CD4-positive, alpha-beta T cell treated with Interleukin-10 for 1 hour (primary cell): Measurements from ENCODE around the gene TATDN3.
"Not testable (repeated sequence)": the region's sequence is repeated elsewhere in the genome, so short reads cannot be mapped to it uniquely, and the experiment has no call there.

Experiments used
- DNase-seq: peaks from one replicate; pipeline ENCODE4 v3.0.0-alpha.2; 2020

Gene TATDN3

DNA sequence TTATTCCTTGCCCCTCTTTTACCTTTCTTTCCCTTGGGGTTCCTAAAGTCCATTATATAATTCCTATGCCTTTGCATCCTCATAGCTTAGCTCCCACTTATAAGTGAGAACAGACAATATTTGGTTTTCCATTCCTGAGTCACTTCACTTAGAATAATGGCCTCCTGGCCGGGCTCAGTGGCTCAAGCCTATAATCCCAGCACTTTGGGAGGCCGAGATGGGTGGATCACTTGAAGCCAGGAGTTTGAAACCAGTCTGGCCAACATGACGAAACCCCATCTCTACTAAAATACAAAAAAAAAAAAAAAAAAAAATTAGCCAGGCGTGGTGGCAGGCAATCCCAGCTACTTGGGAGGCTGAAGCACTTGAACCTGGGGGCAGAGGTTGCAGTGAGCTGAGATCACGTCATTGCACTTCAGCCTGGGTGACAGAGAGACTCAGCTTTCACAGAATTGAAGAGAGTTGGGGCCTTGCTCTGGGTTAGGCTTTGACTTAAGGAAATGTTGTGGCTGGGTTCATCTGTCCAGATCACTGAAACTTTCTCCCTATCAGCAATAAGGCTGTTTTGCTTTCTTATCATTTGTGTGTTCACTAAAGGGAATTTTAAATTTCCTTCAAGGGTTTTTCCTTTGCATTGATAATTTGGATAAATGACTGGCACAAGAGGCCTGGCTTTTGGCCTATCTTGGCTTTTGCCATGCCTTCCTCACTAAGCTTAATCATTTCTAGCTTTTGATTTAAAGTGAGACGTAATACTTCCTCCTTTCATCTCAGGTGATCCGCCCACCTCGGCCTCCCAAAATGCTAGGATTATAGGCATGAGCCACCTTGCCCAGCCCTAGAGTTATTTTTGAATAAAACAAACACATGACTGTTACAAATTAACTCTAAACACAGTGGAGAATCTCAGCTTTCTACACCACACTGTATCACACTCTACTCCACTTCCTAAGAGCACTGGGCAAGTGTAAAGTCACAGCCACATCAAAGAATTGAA is 41.8 kb downstream of the TATDN3 start:
- peak; percentile 3 for DNase-seq

- no peak for DNase-seq
Observed at GRCh38 chr1:212838145-212838544, 46.5 kb downstream of the TATDN3 start.

DNA sequence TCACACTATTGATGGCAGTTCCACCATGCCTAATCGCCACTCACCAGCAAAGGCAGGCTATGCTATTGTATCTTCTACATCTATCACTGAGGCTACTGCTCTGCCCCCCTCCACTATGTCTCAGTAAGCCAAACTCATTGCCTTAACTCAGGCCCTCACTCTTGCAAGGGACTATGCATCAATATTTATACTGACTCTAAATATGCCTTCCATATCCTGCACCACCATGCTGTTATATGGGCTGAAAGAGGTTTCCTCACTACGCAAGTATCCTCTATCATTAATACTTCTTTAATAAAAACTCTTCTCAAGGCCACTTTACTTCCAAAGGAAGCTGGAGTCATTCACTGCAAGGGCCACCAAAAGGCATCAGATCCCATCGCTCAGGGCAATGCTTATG is 52.8 kb downstream of the TATDN3 start:
- not testable (repeated sequence) for DNase-seq

DNA sequence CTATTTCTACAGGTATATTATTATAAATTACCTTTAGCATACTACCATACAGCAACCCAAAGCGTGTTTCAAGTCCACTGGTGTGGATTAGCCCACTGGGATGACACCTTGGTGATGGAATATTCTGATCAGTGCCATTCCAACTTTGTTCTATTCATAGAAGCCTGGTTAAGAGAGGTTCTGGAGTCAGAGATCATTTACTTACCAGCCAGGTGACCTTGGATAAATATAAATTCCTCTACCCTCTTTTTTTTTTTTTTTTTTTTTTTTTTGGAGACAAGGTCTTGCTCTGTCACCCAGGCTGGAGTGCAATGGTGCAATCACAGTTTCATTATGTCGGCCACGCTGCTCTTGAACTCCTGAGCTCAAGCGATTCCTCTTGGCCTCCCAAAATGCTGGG is 55.9 kb downstream of the TATDN3 start, which contains the start of gene SPATA45:
TSS of gene SPATA45 (minus strand) at position 101 of the 400 bp plus-strand sequence. CDS start 11,500 bp downstream, outside the sequence.
- DNase-seq: no peak

DNA sequence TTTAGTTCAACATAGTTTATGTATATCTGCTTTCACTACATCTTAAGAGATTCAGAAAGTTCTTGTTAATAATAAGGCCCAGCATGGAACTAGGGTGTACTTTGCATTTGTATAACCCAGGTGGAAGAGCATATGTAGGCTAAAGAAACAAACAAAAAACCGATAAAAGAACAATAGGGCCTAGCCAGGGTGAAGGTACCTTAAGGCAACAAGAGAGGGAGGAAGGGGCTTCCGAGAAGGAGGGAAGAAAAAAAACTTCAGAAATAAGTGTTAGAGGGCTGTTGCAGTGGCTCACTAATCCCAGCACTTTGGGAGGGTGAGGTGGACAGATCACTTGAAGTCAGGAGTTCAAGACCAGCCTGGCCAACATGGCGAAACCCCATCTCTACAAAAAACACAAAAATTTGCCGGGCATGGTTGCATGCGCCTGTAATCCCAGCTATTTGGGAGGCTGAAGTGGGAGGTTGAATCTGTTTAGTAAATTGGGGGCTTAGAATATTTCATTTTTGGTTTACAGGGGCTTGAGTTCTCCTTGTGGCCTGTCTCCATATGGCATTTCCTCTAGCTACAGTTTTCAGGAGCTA is 60.5 kb downstream of the TATDN3 start:
- DNase-seq: no peak

DNA sequence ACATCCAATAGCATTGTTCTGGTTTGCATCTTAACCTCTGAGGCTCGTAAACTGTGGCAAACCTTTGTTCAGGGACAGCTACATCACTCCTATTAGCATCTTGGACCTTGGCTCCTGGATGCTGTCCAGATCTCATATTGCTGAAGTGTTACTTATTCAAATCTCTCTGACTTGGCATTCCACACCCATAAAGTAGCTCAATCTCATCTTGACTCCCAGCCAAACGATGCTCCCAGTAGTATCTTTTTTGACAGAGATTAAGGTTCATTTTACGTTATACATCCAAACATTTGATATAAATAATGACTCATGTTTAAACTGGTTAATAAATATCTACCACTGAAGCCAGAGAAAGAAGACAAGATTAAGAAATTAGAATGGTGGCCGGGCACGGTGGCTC is 62.0 kb downstream of the TATDN3 start:
- no peak for DNase-seq

- no peak for DNase-seq
Observed at GRCh38 chr1:212856755-212857154, 65.1 kb downstream of the TATDN3 start.

- DNase-seq: peak; percentile 94
Observed at GRCh38 chr1:212857992-212858460, 66.3 kb downstream of the TATDN3 start, which contains the start of gene FLVCR1. Gene FLVCR1, plus strand, starts transcription at chr1:212858275. Its CDS starts 178 bp downstream, at chr1:212858453.

- DNase-seq: peak; percentile 26
Observed at GRCh38 chr1:212858461-212859265, 67.0 kb downstream of the TATDN3 start.

- DNase-seq: no peak
Observed at GRCh38 chr1:212860713-212861581, 69.3 kb downstream of the TATDN3 start.

GRCh38 chr1:212862111-212862690 is 70.5 kb downstream of the TATDN3 start:
- no peak for DNase-seq

DNA sequence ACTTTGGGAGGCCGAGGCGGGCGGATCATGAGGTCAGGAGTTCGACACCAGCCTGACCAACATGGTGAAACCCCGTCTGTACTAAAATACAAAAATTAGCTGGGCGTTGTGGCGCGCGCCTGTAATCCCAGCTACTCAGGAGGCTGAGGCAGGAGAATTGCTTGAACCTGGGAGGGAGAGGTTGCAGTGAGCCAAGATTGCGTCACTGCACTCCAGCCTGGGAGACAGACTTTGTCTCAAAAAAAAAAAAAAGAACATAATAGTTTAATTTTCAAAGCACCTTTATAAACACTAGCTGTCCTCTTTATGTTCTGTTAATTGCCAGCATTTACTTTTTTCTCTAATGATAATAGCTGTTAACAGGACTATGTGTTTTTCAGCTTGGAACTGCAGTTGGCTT is 71.7 kb downstream of the TATDN3 start:
- DNase-seq: not testable (repeated sequence)

DNA sequence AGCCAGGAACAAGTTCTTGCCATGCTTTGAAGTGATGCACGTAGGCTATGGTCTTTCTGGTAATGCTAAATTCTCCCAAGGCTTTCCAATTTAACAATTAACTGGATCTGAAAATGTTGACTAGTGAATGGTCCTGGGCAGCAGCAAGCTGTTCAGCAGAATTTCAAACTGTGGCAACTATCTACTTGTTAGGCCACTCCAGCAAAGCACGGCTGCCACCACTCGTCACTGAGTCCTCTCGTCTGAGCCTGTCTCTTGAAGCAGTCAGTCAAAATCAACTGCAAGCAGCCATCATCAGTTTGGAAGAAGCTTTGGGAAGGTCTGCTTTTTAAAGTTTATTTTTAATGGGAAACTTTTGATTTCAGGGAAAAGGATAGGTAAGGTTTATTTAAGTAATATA is 72.5 kb downstream of the TATDN3 start:
- no peak for DNase-seq
